ENCODE measurements around the gene GDNF.

- no peak for TF ChIP-seq CTCF (conservative IDR thresholded peaks at IDR 0.05; ENCODE audit: low read depth in 2 of 2)
- TF ChIP-seq POLR2AphosphoS5 (IDR thresholded peaks at IDR 0.05; ENCODE audit: low read depth), result no peak
- TF ChIP-seq EZH2phosphoT487 (IDR thresholded peaks at IDR 0.05; ENCODE audit: unreplicated experiment), result no peak
- no peak for TF ChIP-seq EZH2 (IDR thresholded peaks at IDR 0.05; ENCODE audit: low read depth, unreplicated experiment)
- no peak for TF ChIP-seq REST (IDR thresholded peaks at IDR 0.05; ENCODE audit: unreplicated experiment)
Observed at GRCh38 chr5:37849641-37850040, 9.8 kb upstream of the GDNF start.
